ENCODE measurements around the gene CAMKMT.

Gene CAMKMT

DNA sequence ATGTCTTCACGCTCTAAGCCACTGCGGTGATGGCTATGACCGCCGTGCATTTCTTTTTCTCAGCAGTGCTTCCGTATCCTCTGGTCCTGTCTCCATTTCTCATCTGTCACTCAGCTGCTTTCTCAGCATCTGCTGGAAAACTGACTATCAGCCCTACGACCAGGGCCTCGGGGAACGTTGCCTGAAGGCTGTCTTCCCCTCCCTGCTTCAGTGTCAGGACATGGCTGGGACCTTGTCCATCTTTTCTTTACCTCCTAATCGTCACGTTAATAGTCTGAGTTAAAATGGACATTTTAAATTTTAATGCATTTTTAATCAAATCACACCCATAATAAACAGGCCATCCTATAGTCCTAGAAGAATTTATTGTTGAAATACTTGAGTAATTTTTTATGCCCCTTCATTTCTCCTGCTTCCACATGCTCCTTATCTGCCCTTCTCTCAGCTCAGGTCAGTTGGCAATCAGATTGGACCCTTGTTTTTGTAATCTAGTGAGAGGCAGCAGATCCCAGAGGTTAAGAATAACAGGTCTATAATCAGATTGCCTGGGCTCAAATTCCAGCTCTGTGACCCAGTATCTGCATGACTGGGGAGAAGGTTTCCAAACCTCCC lies 329.5 kb downstream of the CAMKMT start:
- ChIA-PET CTCF (no interaction called here), POLR2A (no interaction called here)
- Histone ChIP-seq H3K4me3 (ENCODE audit: control insufficient read depth in 1 of 7, extremely low read depth in 1 of 7, insufficient read depth in 4 of 7, low read depth in 2 of 7, low read length in 6 of 7) (no peak overlapping the region), H3K27me3 (replicated peaks in 2 of 5; ENCODE audit: control insufficient read depth in 4 of 5, insufficient read depth in 5 of 5, low read length in 4 of 5) (peaks cover 0 to 2% (median 0%) of the 10 kb centered on the region in 5 experiments), H3K4me1 (ENCODE audit: control extremely low read depth in 1 of 4, control insufficient read depth in 4 of 4, insufficient read depth in 4 of 4, low read length in 3 of 4) (no peaks in the 10 kb centered on the region), H3K27ac (ENCODE audit: insufficient read depth in 1 of 2, low read depth in 1 of 2, low read length in 2 of 2, poor library complexity in 1 of 2, severe bottlenecking in 2 of 2) (no peak overlapping the region), H3K36me3 (ENCODE audit: control insufficient read depth in 4 of 4, insufficient read depth in 4 of 4, low read length in 3 of 4) (no peaks in the 10 kb centered on the region), H3K9me3 (ENCODE audit: control extremely low read depth in 1 of 5, control insufficient read depth in 4 of 5, insufficient read depth in 2 of 5, low read depth in 1 of 5, low read length in 4 of 5) (no peaks in the 10 kb centered on the region)
- WGBS (ENCODE audit: insufficient coverage) = 100% methylated on average over 8 of the region's 10 CpGs
- no peak for DNase-seq

DNA sequence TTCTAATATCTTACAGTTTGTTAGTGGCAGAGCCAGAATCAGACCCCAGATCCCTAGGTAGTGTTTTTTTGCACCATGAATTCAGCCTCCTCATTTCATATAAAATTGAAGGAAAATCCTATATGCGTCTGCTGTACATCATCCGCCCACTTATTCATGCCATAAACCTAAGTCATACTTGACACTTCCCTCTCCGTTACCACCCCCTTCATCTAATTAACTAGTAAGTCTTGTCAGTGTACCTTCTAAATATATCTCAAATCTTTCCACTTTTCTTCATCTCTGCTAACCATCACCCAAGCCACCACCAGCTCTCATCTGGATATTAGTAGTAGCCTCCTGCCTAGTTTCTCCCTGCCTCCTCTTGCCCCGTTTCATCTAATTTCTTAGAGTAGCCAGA lies 331.1 kb downstream of the CAMKMT start:
- CTCF ChIA-PET = no interaction called here
- Histone ChIP-seq H3K27me3 (replicated peaks in 2 of 5; ENCODE audit: control insufficient read depth in 4 of 5, insufficient read depth in 5 of 5, low read length in 4 of 5) (peaks cover 0 to 2% (median 0%) of the 10 kb centered on the region in 5 experiments), H3K4me3 (ENCODE audit: control insufficient read depth in 1 of 7, extremely low read depth in 1 of 7, insufficient read depth in 4 of 7, low read depth in 2 of 7, low read length in 6 of 7) (no peak overlapping the region), H3K27ac (ENCODE audit: insufficient read depth in 1 of 2, low read depth in 1 of 2, low read length in 2 of 2, poor library complexity in 1 of 2, severe bottlenecking in 2 of 2) (no peak overlapping the region), H3K9me3 (ENCODE audit: control extremely low read depth in 1 of 5, control insufficient read depth in 4 of 5, insufficient read depth in 2 of 5, low read depth in 1 of 5, low read length in 4 of 5) (no peaks in the 10 kb centered on the region), H3K36me3 (ENCODE audit: control insufficient read depth in 4 of 4, insufficient read depth in 4 of 4, low read length in 3 of 4) (no peaks in the 10 kb centered on the region), H3K4me1 (ENCODE audit: control extremely low read depth in 1 of 4, control insufficient read depth in 4 of 4, insufficient read depth in 4 of 4, low read length in 3 of 4) (no peaks in the 10 kb centered on the region)
- 94% methylated on average over 4 of the region's 4 CpGs for WGBS (ENCODE audit: insufficient coverage)
- no peak for DNase-seq
- POLR2A ChIA-PET = no interaction called here

DNA sequence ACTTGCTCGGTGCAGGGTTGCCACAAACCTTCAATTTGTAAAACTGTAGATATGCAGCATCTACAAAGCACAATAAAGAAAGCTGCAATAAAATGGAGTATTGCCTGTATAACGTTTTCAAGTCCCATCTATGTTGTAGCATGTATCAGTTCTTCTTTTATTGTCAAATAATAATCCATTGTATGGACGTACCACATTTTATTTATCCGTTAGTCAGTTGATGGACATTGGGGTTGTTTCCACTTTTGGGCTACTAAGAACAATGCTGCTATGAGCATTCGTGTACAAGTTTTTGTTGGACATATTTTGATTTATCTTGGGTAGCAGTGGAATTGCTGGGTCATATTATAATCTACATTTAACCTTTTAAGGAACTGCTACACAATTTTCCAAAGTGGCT lies 339.1 kb downstream of the CAMKMT start:
- DNase-seq = no peak
- CTCF ChIA-PET = interaction anchor here (1.2 kb wide), 1 partner anchor 7 kb away, joined by 3 read pairs; no protein-coding TSS in a partner anchor
- Histone ChIP-seq H3K4me3 (ENCODE audit: control insufficient read depth in 1 of 7, extremely low read depth in 1 of 7, insufficient read depth in 4 of 7, low read depth in 2 of 7, low read length in 6 of 7) (no peak overlapping the region), H3K9me3 (ENCODE audit: control extremely low read depth in 1 of 5, control insufficient read depth in 4 of 5, insufficient read depth in 2 of 5, low read depth in 1 of 5, low read length in 4 of 5) (peaks cover 0 to 3% (median 0%) of the 10 kb centered on the region in 5 experiments), H3K27ac (ENCODE audit: insufficient read depth in 1 of 2, low read depth in 1 of 2, low read length in 2 of 2, poor library complexity in 1 of 2, severe bottlenecking in 2 of 2) (no peak overlapping the region), H3K27me3 (replicated peaks in 2 of 5; ENCODE audit: control insufficient read depth in 4 of 5, insufficient read depth in 5 of 5, low read length in 4 of 5) (no peaks in the 10 kb centered on the region), H3K36me3 (ENCODE audit: control insufficient read depth in 4 of 4, insufficient read depth in 4 of 4, low read length in 3 of 4) (no peaks in the 10 kb centered on the region), H3K4me1 (ENCODE audit: control extremely low read depth in 1 of 4, control insufficient read depth in 4 of 4, insufficient read depth in 4 of 4, low read length in 3 of 4) (no peaks in the 10 kb centered on the region)
- WGBS (ENCODE audit: insufficient coverage) = no CpG with 5 or more reads among the region's 5 CpGs
- POLR2A ChIA-PET = no interaction called here

DNA sequence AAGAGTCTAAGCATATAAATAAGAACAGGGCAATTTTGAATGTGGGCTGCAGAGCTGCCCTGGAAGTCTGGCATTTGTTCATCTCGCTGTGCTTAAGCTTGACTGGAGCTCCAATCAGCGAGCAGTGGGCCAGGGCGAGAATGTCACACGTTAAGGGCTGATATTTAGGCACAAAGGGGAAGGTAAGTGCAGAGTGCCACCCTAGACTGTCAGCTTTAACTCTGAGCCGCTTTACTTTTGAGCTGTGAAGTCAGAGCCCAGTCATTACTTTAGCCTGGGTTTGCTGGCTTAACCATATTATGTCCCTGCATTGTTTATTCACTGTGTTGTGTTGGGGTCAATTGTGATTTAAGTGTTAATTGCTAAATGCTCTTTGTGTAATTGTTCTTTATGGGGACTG lies 343.6 kb downstream of the CAMKMT start:
- DNase-seq = no peak
- H3K4me1 ChIP-seq (ENCODE audit: control extremely low read depth in 1 of 4, control insufficient read depth in 4 of 4, insufficient read depth in 4 of 4, low read length in 3 of 4) = peaks cover 0 to 13% (median 7%) of the 10 kb centered on the region in 4 experiments
- H3K4me3 ChIP-seq (ENCODE audit: control insufficient read depth in 1 of 7, extremely low read depth in 1 of 7, insufficient read depth in 4 of 7, low read depth in 2 of 7, low read length in 6 of 7) = no peak overlapping the region
- ChIA-PET CTCF (interaction anchor here (0.6 kb wide), 1 partner anchor 173 kb away, joined by 3 read pairs; no protein-coding TSS in a partner anchor), POLR2A (no interaction called here)
- H3K27ac ChIP-seq (ENCODE audit: insufficient read depth in 1 of 2, low read depth in 1 of 2, low read length in 2 of 2, poor library complexity in 1 of 2, severe bottlenecking in 2 of 2) = no peak overlapping the region
- peaks cover 0 to 3% (median 0%) of the 10 kb centered on the region in 4 experiments for H3K36me3 ChIP-seq (ENCODE audit: control insufficient read depth in 4 of 4, insufficient read depth in 4 of 4, low read length in 3 of 4)
- no peaks in the 10 kb centered on the region for H3K27me3 ChIP-seq (replicated peaks in 2 of 5; ENCODE audit: control insufficient read depth in 4 of 5, insufficient read depth in 5 of 5, low read length in 4 of 5)
- WGBS (ENCODE audit: insufficient coverage) = 99% methylated on average over 5 of the region's 5 CpGs
- H3K9me3 ChIP-seq (ENCODE audit: control extremely low read depth in 1 of 5, control insufficient read depth in 4 of 5, insufficient read depth in 2 of 5, low read depth in 1 of 5, low read length in 4 of 5) = peaks cover 0 to 3% (median 0%) of the 10 kb centered on the region in 5 experiments

DNA sequence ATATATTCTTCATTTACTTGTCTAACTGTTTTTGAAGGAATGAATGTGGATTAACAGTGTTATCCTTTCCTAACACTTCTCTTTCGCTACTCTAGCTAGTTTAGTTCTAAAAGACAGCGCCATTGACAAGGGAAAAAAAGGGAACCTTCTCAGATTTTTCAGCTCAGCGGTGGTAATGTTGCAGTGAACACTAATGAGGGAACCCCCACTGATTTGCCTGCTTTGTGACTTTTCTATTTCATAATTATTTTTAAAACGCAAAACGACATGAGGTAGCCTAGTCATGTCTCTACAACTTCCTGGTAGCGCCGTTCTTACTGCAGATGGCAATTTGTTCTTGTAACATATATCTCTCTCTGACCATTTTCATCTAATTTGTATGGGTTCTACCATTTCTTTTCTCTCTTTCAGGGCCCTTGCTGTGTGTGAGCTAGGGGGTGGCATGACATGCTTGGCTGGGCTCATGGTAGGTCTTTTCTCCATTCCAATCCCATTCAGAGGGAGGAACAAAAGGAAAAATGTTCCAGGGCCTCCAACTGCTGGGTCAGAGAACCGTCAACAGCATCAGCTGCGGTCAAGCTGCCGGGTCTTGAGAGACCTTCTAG lies 344.2 kb downstream of the CAMKMT start:
- Histone ChIP-seq H3K9me3 (ENCODE audit: control extremely low read depth in 1 of 5, control insufficient read depth in 4 of 5, insufficient read depth in 2 of 5, low read depth in 1 of 5, low read length in 4 of 5) (peaks cover 0 to under 1% (median 0%) of the 10 kb centered on the region in 5 experiments), H3K4me3 (ENCODE audit: control insufficient read depth in 1 of 7, extremely low read depth in 1 of 7, insufficient read depth in 4 of 7, low read depth in 2 of 7, low read length in 6 of 7) (no peak overlapping the region), H3K27me3 (replicated peaks in 2 of 5; ENCODE audit: control insufficient read depth in 4 of 5, insufficient read depth in 5 of 5, low read length in 4 of 5) (no peaks in the 10 kb centered on the region), H3K36me3 (ENCODE audit: control insufficient read depth in 4 of 4, insufficient read depth in 4 of 4, low read length in 3 of 4) (peaks cover 0 to 3% (median 0%) of the 10 kb centered on the region in 4 experiments), H3K27ac (ENCODE audit: insufficient read depth in 1 of 2, low read depth in 1 of 2, low read length in 2 of 2, poor library complexity in 1 of 2, severe bottlenecking in 2 of 2) (no peak overlapping the region), H3K4me1 (ENCODE audit: control extremely low read depth in 1 of 4, control insufficient read depth in 4 of 4, insufficient read depth in 4 of 4, low read length in 3 of 4) (peaks cover 0 to 13% (median 7%) of the 10 kb centered on the region in 4 experiments)
- 99% methylated on average over 7 of the region's 10 CpGs for whole genome bisulfite sequencing (ENCODE audit: insufficient coverage)
- ChIA-PET POLR2A (no interaction called here), CTCF (interaction anchor here (0.6 kb wide), 1 partner anchor 173 kb away, joined by 3 read pairs; no protein-coding TSS in a partner anchor)
- no peak for DNase-seq

DNA sequence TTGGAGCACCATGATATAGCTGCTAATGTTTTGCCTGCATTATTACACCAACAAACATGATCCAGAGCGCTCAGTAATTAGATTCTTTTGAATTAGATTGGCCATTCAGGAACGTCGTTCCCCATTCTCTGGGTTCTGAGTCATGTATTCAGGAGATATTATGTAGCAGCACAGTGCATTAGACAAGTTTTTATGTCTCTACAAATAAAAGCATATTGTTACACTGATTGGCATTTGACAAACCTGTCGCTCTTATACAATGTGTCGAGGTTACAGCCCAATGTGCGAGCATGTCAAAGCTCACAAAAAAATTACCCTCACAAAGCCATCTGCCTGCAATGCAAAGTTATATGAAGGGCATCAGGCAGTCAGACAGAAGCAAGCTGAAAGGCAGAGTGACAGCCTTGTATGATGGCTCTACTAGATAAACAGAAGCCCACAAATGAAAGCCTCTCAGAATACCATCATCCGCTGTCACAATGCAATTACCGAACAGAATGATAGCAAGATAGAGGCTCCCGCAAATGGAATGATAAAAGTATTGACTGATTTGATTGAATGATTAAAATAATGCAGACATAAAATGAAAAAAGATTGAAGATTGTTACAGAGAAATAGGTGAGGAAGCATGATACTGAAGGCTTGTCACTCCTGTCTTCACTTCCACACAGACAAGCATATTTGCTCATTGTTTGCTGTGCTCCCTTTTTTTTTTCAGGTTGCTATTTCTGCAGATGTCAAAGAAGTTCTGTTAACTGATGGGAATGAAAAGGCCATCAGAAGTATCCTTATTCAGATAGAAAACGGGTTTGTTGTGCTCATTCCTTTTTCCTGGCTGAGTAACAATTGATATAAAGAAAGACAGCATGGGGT lies 345.2 kb downstream of the CAMKMT start:
- 100% methylated on average over 4 of the region's 10 CpGs for WGBS (ENCODE audit: insufficient coverage)
- no peak overlapping the region for H3K4me3 ChIP-seq (ENCODE audit: control insufficient read depth in 1 of 7, extremely low read depth in 1 of 7, insufficient read depth in 4 of 7, low read depth in 2 of 7, low read length in 6 of 7)
- ChIA-PET CTCF (interaction anchor here (1.1 kb wide), 1 partner anchor 11 kb away, joined by 3 read pairs; no protein-coding TSS in a partner anchor), POLR2A (no interaction called here)
- H3K36me3 ChIP-seq (ENCODE audit: control insufficient read depth in 4 of 4, insufficient read depth in 4 of 4, low read length in 3 of 4) = peaks cover 0 to 3% (median 0%) of the 10 kb centered on the region in 4 experiments
- no peak overlapping the region for H3K27ac ChIP-seq (ENCODE audit: insufficient read depth in 1 of 2, low read depth in 1 of 2, low read length in 2 of 2, poor library complexity in 1 of 2, severe bottlenecking in 2 of 2)
- H3K27me3 ChIP-seq (replicated peaks in 2 of 5; ENCODE audit: control insufficient read depth in 4 of 5, insufficient read depth in 5 of 5, low read length in 4 of 5) = no peaks in the 10 kb centered on the region
- H3K9me3 ChIP-seq (ENCODE audit: control extremely low read depth in 1 of 5, control insufficient read depth in 4 of 5, insufficient read depth in 2 of 5, low read depth in 1 of 5, low read length in 4 of 5) = no peaks in the 10 kb centered on the region
- peaks cover 0 to 13% (median 7%) of the 10 kb centered on the region in 4 experiments for H3K4me1 ChIP-seq (ENCODE audit: control extremely low read depth in 1 of 4, control insufficient read depth in 4 of 4, insufficient read depth in 4 of 4, low read length in 3 of 4)
- no peak for DNase-seq
